Measurements from ENCODE around the gene HNRNPLL.
"Not testable (repeated sequence)": the region's sequence is repeated elsewhere in the genome, so short reads cannot be mapped to it uniquely, and the experiment has no call there.

HNRNPLL gene

GRCh38 chr2:38552259-38552658, 50.5 kb downstream of the HNRNPLL start:
- DNase-seq (ENCODE audit: low read depth), result no peak

GRCh38 chr2:38551746-38552145, 51.0 kb downstream of the HNRNPLL start:
- no peak for DNase-seq (ENCODE audit: low read depth)

- no peak for DNase-seq (ENCODE audit: low read depth)
These were observed 51.6 kb downstream of the HNRNPLL start for GRCh38 chr2:38551171-38551570.

- no peak for DNase-seq (ENCODE audit: low read depth)
These were observed 52.9 kb downstream of the HNRNPLL start for GRCh38 chr2:38549851-38550250.

GRCh38 chr2:38549071-38549704, 53.5 kb downstream of the HNRNPLL start:
- no peak for DNase-seq (ENCODE audit: low read depth)

GRCh38 chr2:38547791-38548190, 54.9 kb downstream of the HNRNPLL start:
- no peak for DNase-seq (ENCODE audit: low read depth)

- DNase-seq (ENCODE audit: low read depth), result no peak
These were observed 56.1 kb downstream of the HNRNPLL start for GRCh38 chr2:38546585-38546984.

GRCh38 chr2:38546064-38546463, 56.7 kb downstream of the HNRNPLL start:
- DNase-seq (ENCODE audit: low read depth), result no peak

GRCh38 chr2:38542248-38542631, 60.5 kb downstream of the HNRNPLL start:
- not testable (repeated sequence) for DNase-seq (ENCODE audit: low read depth)

GRCh38 chr2:38540580-38541286, 62.0 kb downstream of the HNRNPLL start:
- DNase-seq (ENCODE audit: low read depth), result no peak

GRCh38 chr2:38539086-38539485, 63.6 kb downstream of the HNRNPLL start:
- DNase-seq (ENCODE audit: low read depth), result no peak

GRCh38 chr2:38537937-38538525, 64.7 kb downstream of the HNRNPLL start:
- no peak for DNase-seq (ENCODE audit: low read depth)

- not testable (repeated sequence) for DNase-seq (ENCODE audit: low read depth)
These were observed 65.4 kb downstream of the HNRNPLL start for GRCh38 chr2:38537296-38537695.

- no peak for DNase-seq (ENCODE audit: low read depth)
These were observed 66.8 kb downstream of the HNRNPLL start for GRCh38 chr2:38535744-38536506.

- no peak for DNase-seq (ENCODE audit: low read depth)
These were observed 67.4 kb downstream of the HNRNPLL start for GRCh38 chr2:38535404-38535743.

GRCh38 chr2:38534746-38535403, 67.9 kb downstream of the HNRNPLL start:
- DNase-seq (ENCODE audit: low read depth), result no peak

GRCh38 chr2:38533757-38534545, 68.8 kb downstream of the HNRNPLL start:
- DNase-seq (ENCODE audit: low read depth), result no peak

GRCh38 chr2:38533180-38533579, 69.5 kb downstream of the HNRNPLL start:
- DNase-seq (ENCODE audit: low read depth), result no peak

- no peak for DNase-seq (ENCODE audit: low read depth)
These were observed 70.4 kb downstream of the HNRNPLL start for GRCh38 chr2:38532366-38532765.

- no peak for DNase-seq (ENCODE audit: low read depth)
These were observed 73.5 kb downstream of the HNRNPLL start for GRCh38 chr2:38529208-38529607.

GRCh38 chr2:38528534-38528933, 74.2 kb downstream of the HNRNPLL start:
- DNase-seq (ENCODE audit: low read depth), result no peak

Data from GM04503 (cell line).